ENCODE results near the gene PPM1K.

PPM1K gene

GRCh38 chr4:88255111-88255510 lies 29.2 kb downstream of the PPM1K start:
- H3K36me3 ChIP-seq (replicated peaks) = 0 out of 2 replicates have a peak, but pooled peaks cover 2% of the 10 kb centered on the region
- H3K4me1 ChIP-seq = no peaks in the 10 kb centered on the region
- no peaks in the 10 kb centered on the region for H3K27me3 ChIP-seq (ENCODE audit: low read depth)
- H3K9me3 ChIP-seq = no peaks in the 10 kb centered on the region
- in situ Hi-C loops (cut with MboI; ENCODE audit: low sequenced_read_pairs) = no loop called here
- H3K4me3 ChIP-seq = no peak overlapping the region
- no peak for DNase-seq (ENCODE audit: low spot score in 2 of 2)

DNA sequence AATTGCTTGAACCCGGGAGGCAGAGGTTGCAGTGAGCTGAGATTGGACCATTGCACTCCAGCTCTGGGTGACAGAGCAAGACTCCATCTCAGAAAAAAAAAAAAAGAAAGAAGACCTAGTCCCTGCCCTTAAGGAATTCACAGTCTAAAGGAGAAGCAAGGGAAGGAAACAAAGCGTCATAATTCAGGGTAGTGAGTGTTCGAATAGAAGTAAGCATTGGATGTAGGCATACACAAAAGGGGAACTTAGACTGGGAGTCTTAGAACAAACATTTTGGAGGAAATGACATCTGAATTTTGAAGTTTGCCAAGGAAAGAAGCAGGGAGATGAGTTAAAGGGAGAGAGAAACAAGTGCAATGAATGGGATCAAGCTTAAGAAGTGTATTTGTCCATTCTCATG lies 32.4 kb downstream of the PPM1K start:
- no peaks in the 10 kb centered on the region for H3K27me3 ChIP-seq (ENCODE audit: low read depth)
- no peaks in the 10 kb centered on the region for H3K9me3 ChIP-seq
- no peak for DNase-seq (ENCODE audit: low spot score in 2 of 2)
- H3K4me3 ChIP-seq = no peak overlapping the region
- H3K36me3 ChIP-seq (replicated peaks) = no peaks in the 10 kb centered on the region
- H3K4me1 ChIP-seq = no peaks in the 10 kb centered on the region
- in situ Hi-C loops (cut with MboI; ENCODE audit: low sequenced_read_pairs) = no loop called here

- no peak overlapping the region for H3K4me3 ChIP-seq
- DNase-seq (ENCODE audit: low spot score in 2 of 2) = no peak
- in situ Hi-C loops (cut with MboI; ENCODE audit: low sequenced_read_pairs) = no loop called here
- no peaks in the 10 kb centered on the region for H3K9me3 ChIP-seq
- H3K27me3 ChIP-seq (ENCODE audit: low read depth) = no peaks in the 10 kb centered on the region
- no peaks in the 10 kb centered on the region for H3K4me1 ChIP-seq
- H3K36me3 ChIP-seq (replicated peaks) = no peaks in the 10 kb centered on the region
Measured at GRCh38 chr4:88247148-88247547, 37.2 kb downstream of the PPM1K start.

DNA sequence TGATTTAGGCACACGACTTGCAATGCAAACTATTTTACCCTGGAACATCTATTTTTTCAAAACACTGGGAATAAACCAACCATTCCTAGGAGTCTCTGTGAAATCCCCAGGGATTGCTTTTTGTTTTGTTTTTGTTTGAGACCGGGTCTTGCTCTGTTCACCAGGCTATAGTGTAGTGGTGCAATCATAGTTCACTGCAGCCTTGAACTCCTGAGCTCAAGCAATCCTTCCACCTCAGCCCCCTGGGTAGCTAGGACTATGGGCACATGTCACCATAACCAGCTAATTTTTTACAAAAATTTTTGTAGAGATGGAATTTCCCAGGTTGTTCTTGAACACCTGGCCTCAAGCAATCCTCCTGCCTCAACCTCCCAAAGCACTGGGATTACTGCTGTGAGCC lies 37.8 kb downstream of the PPM1K start:
- H3K27me3 ChIP-seq (ENCODE audit: low read depth) = no peaks in the 10 kb centered on the region
- no peaks in the 10 kb centered on the region for H3K9me3 ChIP-seq
- no peak for DNase-seq (ENCODE audit: low spot score in 2 of 2)
- H3K36me3 ChIP-seq (replicated peaks) = no peaks in the 10 kb centered on the region
- H3K4me1 ChIP-seq = no peaks in the 10 kb centered on the region
- no peak overlapping the region for H3K4me3 ChIP-seq
- in situ Hi-C loops (cut with MboI; ENCODE audit: low sequenced_read_pairs) = no loop called here

- in situ Hi-C loops (cut with MboI; ENCODE audit: low sequenced_read_pairs) = no loop called here
- DNase-seq (ENCODE audit: low spot score in 2 of 2) = no peak
- H3K9me3 ChIP-seq = no peaks in the 10 kb centered on the region
- H3K27me3 ChIP-seq (ENCODE audit: low read depth) = no peaks in the 10 kb centered on the region
- H3K36me3 ChIP-seq (replicated peaks) = no peaks in the 10 kb centered on the region
- no peaks in the 10 kb centered on the region for H3K4me1 ChIP-seq
- H3K4me3 ChIP-seq = no peak overlapping the region
Measured at GRCh38 chr4:88244816-88245579, 39.4 kb downstream of the PPM1K start.

GRCh38 chr4:88244056-88244455 lies 40.3 kb downstream of the PPM1K start:
- H3K27me3 ChIP-seq (ENCODE audit: low read depth) = no peaks in the 10 kb centered on the region
- no peaks in the 10 kb centered on the region for H3K9me3 ChIP-seq
- no peak for DNase-seq (ENCODE audit: low spot score in 2 of 2)
- no peaks in the 10 kb centered on the region for H3K36me3 ChIP-seq (replicated peaks)
- no peaks in the 10 kb centered on the region for H3K4me1 ChIP-seq
- H3K4me3 ChIP-seq = no peak overlapping the region
- in situ Hi-C loops (cut with MboI; ENCODE audit: low sequenced_read_pairs) = no loop called here

DNA sequence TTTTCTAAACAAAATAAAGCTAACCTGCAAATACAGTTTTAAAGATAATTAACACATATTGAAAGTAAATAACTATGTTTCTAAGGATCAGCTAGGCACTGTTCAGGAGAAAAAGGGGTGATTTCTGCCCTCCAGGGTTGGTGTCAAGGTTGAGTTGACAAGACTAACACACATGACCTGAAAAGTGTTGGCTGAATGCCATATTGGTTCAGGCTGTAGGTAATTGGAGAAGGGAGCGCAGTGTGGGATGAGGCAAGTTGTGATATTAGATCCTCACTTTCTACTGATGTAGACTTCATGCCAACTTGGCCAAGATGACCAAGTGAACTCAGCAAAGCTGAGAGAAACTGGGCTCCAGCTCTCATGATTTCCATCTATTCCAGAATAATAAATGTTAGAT lies 42.2 kb downstream of the PPM1K start:
- H3K4me3 ChIP-seq = no peak overlapping the region
- DNase-seq (ENCODE audit: low spot score in 2 of 2) = no peak
- no peaks in the 10 kb centered on the region for H3K27me3 ChIP-seq (ENCODE audit: low read depth)
- no peaks in the 10 kb centered on the region for H3K4me1 ChIP-seq
- no peaks in the 10 kb centered on the region for H3K36me3 ChIP-seq (replicated peaks)
- H3K9me3 ChIP-seq = no peaks in the 10 kb centered on the region
- in situ Hi-C loops (cut with MboI; ENCODE audit: low sequenced_read_pairs) = no loop called here

DNA sequence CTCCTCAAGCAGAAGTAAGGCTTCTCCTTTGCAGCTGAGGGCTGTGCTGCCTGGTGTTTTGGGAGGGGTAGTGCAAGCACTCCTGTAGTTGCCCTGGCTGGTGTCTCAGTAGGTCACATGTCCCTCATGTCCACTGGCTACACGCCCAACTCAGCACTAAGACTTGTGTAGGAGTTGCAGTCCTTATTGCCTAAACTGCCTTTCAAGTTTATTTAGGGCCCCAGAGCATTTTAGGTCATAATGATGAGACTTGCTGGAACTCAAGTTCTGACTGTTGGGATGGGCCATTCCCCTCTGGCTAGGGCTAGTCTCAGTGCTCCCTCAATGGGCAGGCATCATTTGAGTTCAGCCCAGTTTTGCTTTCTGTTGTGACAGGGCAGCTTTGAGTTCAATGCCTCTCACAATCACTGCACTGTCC lies 44.1 kb downstream of the PPM1K start:
- DNase-seq (ENCODE audit: low spot score in 2 of 2) = no peak
- Histone ChIP-seq H3K4me3 (no peak overlapping the region), H3K4me1 (no peaks in the 10 kb centered on the region), H3K9me3 (no peaks in the 10 kb centered on the region), H3K27me3 (ENCODE audit: low read depth) (no peaks in the 10 kb centered on the region), H3K36me3 (replicated peaks) (no peaks in the 10 kb centered on the region)
- in situ Hi-C loops (cut with MboI; ENCODE audit: low sequenced_read_pairs) = no loop called here

DNA sequence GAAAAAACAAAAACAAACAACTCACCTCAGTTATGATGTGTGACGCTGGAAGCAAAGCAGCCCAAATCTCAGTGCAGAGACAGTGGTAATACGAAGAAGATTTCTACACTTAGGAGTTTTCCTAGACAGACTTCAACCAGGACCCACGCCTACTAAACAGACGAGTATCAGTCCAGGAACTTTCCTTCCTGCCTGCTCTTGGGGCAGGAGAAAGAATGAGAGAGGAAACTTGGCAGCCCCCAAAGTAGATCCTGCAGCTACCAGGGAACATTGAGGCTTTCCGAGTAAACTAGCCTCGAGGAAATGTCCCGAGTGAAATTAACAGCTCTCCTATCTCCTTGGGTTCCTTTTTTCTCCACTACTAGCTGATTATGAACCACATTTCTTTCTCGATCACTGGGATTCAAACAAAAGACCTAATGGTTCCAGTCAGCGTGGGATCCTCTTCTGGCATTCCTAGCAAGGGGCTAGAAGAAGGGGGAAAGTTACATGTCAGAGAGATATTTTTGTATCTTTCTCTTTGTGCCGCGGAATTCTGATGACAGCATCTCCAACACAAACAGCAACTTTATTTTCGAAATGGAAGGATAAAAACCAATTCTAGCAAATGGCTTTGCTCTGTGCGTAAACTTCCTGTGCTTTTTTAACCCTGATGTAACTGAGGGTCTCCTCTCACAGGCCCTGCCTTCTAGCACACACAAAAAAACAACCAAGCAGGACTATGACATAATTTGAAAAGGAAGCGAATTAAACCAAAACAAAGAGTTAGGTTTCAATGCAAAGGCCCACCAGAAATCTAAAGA lies 53.2 kb downstream of the PPM1K start:
- in situ Hi-C loops (cut with MboI; ENCODE audit: low sequenced_read_pairs) = no loop called here
- no peak for DNase-seq (ENCODE audit: low spot score in 2 of 2)
- Histone ChIP-seq H3K4me3 (no peak overlapping the region), H3K4me1 (no peaks in the 10 kb centered on the region), H3K9me3 (no peaks in the 10 kb centered on the region; the same call in 1 of the 2 replicates), H3K27me3 (ENCODE audit: low read depth) (no peaks in the 10 kb centered on the region), H3K36me3 (replicated peaks) (no peaks in the 10 kb centered on the region)

GRCh38 chr4:88230461-88230891 lies 53.9 kb downstream of the PPM1K start:
- in situ Hi-C loops (cut with MboI; ENCODE audit: low sequenced_read_pairs) = no loop called here
- H3K36me3 ChIP-seq (replicated peaks) = no peaks in the 10 kb centered on the region
- H3K4me3 ChIP-seq = no peak overlapping the region
- no peaks in the 10 kb centered on the region for H3K27me3 ChIP-seq (ENCODE audit: low read depth)
- no peaks in the 10 kb centered on the region for H3K4me1 ChIP-seq
- H3K9me3 ChIP-seq = no peaks in the 10 kb centered on the region; the same call in 1 of the 2 replicates
- no peak for DNase-seq (ENCODE audit: low spot score in 2 of 2)

GRCh38 chr4:88227734-88228133 lies 56.6 kb downstream of the PPM1K start:
- H3K4me1 ChIP-seq = no peaks in the 10 kb centered on the region
- DNase-seq (ENCODE audit: low spot score in 2 of 2) = no peak
- H3K27me3 ChIP-seq (ENCODE audit: low read depth) = no peaks in the 10 kb centered on the region
- in situ Hi-C loops (cut with MboI; ENCODE audit: low sequenced_read_pairs) = no loop called here
- no peaks in the 10 kb centered on the region for H3K9me3 ChIP-seq
- H3K36me3 ChIP-seq (replicated peaks) = no peaks in the 10 kb centered on the region
- H3K4me3 ChIP-seq = no peak overlapping the region

GRCh38 chr4:88226143-88226542 lies 58.2 kb downstream of the PPM1K start:
- Histone ChIP-seq H3K4me3 (no peak overlapping the region), H3K4me1 (no peaks in the 10 kb centered on the region), H3K36me3 (replicated peaks) (no peaks in the 10 kb centered on the region), H3K9me3 (no peaks in the 10 kb centered on the region), H3K27me3 (ENCODE audit: low read depth) (no peaks in the 10 kb centered on the region)
- no peak for DNase-seq (ENCODE audit: low spot score in 2 of 2)
- in situ Hi-C loops (cut with MboI; ENCODE audit: low sequenced_read_pairs) = no loop called here

DNA sequence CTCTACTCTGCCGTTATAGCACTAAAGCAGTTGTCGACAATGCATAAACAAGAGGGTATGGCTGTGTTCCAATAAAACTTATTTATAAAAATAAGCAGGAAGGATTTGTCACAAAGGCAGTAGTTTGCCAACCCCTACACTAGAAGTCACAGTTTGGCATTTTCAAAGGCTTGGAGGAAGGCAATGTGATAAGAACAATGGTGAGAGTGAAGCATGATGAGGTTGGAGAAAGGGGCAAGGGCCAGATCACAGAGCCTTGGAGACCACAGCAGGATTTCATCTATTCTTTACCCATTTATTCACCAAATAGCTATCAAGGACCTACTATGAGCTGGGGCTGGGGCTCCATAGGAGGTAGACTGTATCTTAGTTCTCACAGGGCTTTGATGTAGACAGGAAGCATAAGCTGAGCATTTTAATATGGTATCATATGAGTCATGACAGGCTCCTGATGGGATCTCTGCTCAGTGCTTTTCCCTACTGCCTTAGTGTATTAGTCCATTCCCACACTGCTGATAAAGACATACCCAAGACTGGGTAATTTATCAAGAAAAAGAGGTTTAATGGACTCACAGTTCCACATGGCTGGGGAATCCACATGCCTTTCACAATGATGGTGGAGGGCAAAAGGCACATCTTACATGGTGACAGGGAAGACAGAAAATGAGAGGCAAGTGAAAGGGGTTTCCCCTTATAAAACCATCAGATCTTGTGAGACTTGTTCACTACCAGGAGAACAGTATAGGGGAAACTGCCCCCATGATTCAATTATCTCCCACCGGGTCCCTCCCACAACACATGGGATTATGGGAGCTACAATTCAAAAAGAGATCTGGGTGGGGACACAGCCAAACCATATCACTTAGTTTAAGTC lies 58.9 kb downstream of the PPM1K start:
- in situ Hi-C loops (cut with MboI; ENCODE audit: low sequenced_read_pairs) = no loop called here
- Histone ChIP-seq H3K9me3 (no peaks in the 10 kb centered on the region; the same call in 1 of the 2 replicates), H3K4me3 (no peak overlapping the region), H3K36me3 (replicated peaks) (no peaks in the 10 kb centered on the region), H3K4me1 (no peaks in the 10 kb centered on the region), H3K27me3 (ENCODE audit: low read depth) (no peaks in the 10 kb centered on the region)
- no peak for DNase-seq (ENCODE audit: low spot score in 2 of 2)
